K562 (cell line): ENCODE measurements around the gene APOA1. TPM values are rescaled to one million over a fixed set of nuclear protein-coding genes. Genes with fewer than 3 reads are reported as not detected.

ENCODE experiments used
- ATAC-seq: fragments of 200-7000 bp; cut with Tn5 transposase; 3 replicates; pipeline ENCODE4 v1.9.1; 2020; ENCODE audit warnings: moderate library complexity
- BruUV-seq: library from RNA; stranded (reverse); fragments of 400-500 nt; replicated peaks from 2 replicates; lab custom pipeline; 2021; lab: Mats Ljungman, UMichigan
- CTCF ChIA-PET: fragments of 300-600 bp; formaldehyde crosslinking; extraction: SDS; loops from one replicate; lab custom pipeline; 2021; ENCODE audit warnings: low intra/inter-chr PET ratio; lab: Yijun Ruan, JAX
- POLR2A ChIA-PET: fragments of 300-600, 350-650 bp; sonication (Branson Sonifier 250); formaldehyde crosslinking; extraction: SDS; loops from one replicate; lab custom pipeline; 2021; ENCODE audit warnings: antibody characterized with exemption, inconsistent platforms; lab: Yijun Ruan, JAX
- DNase-seq, 4 experiments: peaks; one replicate each; pipeline versions ENCODE4 v3.0.0 to v3.0.0-alpha.2; 2011 to 2018; ENCODE audit warnings: low spot score in 3 of 4, mixed read lengths in 3 of 4; ENCODE audit errors: extremely low read depth in 1 of 4
- FAIRE-seq: peaks from 2 replicates; lab custom pipeline; 2011; peaks lifted over from hg19 to GRCh38; lab: Jason Lieb, UNC
- H2AFZ ChIP-seq: 2 replicates; pipeline ENCODE4 v1.6.0; 2011; ENCODE audit warnings: low read depth, low read length, control low read depth, inconsistent platforms
- H3K27ac ChIP-seq: fragments of 200-600 bp; 3 replicates; pipeline ENCODE4 v1.8.0; 2011; ENCODE audit warnings: low read depth, mild to moderate bottlenecking, control low read depth, inconsistent platforms, low read length, moderate library complexity, mixed read lengths; ENCODE audit errors: extremely low read depth
- H3K27me3 ChIP-seq, 2 experiments: fragments of 300-600 bp in 1 of 2; 2 replicates in 1 of 2; 3 replicates in 1 of 2; pipeline versions ENCODE4 v1.6.0 to v1.8.0; 2011; ENCODE audit warnings: inconsistent platforms in 2 of 2, low read length in 2 of 2, mild to moderate bottlenecking in 1 of 2, mixed read lengths in 1 of 2, moderate library complexity in 1 of 2; ENCODE audit not compliant: control insufficient read depth in 2 of 2, insufficient read depth in 2 of 2
- H3K36me3 ChIP-seq: fragments of 300-600 bp; 3 replicates; pipeline ENCODE4 v1.8.0; 2011; ENCODE audit warnings: mild to moderate bottlenecking, low read length, inconsistent platforms; ENCODE audit not compliant: control insufficient read depth, insufficient read depth
- H3K4me1 ChIP-seq, 2 experiments: fragments of 200-600 bp in 1 of 2; replicated peaks in 1 of 2; 2 replicates in 1 of 2; 3 replicates in 1 of 2; pipeline versions ENCODE4 v1.5.1 to v1.8.0; 2011; ENCODE audit warnings: inconsistent platforms in 2 of 2, low read length in 2 of 2, mild to moderate bottlenecking in 1 of 2, mixed read lengths in 1 of 2, moderate library complexity in 1 of 2; ENCODE audit not compliant: control insufficient read depth in 2 of 2, insufficient read depth in 2 of 2
- H3K4me2 ChIP-seq: 2 replicates; pipeline ENCODE4 v1.6.1; 2011; ENCODE audit warnings: low read length, control low read depth, inconsistent platforms, mixed read lengths; ENCODE audit not compliant: insufficient read depth
- H3K4me3 ChIP-seq: fragments of 200-600 bp; sonication (generic), shearing (Covaris generic); 2 replicates; pipeline ENCODE4 v1.5.1; 2016; ENCODE audit warnings: control low read depth, inconsistent platforms
- H3K79me2 ChIP-seq: fragments of 200-600 bp; 3 replicates; pipeline ENCODE4 v1.8.0; 2011; ENCODE audit warnings: low read length, inconsistent platforms; ENCODE audit not compliant: control insufficient read depth, insufficient read depth
- H3K9ac ChIP-seq, 2 experiments: 2 replicates each; pipeline versions ENCODE4 v1.6.0 to v1.6.1; 2011; ENCODE audit warnings: low read depth in 2 of 2, low read length in 2 of 2, control low read depth in 1 of 2, inconsistent platforms in 1 of 2, mild to moderate bottlenecking in 1 of 2, mixed read lengths in 1 of 2; ENCODE audit not compliant: insufficient read depth in 1 of 2
- H3K9me1 ChIP-seq: one replicate; pipeline ENCODE4 v1.6.0; 2011; ENCODE audit warnings: inconsistent platforms, mild to moderate bottlenecking, low read length, moderate library complexity; ENCODE audit not compliant: control insufficient read depth, insufficient read depth
- H3K9me3 ChIP-seq: replicated peaks from 2 replicates; pipeline ENCODE4 v1.5.1; 2011; ENCODE audit warnings: low read depth, low read length, inconsistent platforms; ENCODE audit not compliant: control insufficient read depth, insufficient read depth
- H4K20me1 ChIP-seq: replicated peaks from 2 replicates; pipeline ENCODE4 v1.6.1; 2011; ENCODE audit warnings: low read length, inconsistent platforms, mixed read lengths; ENCODE audit not compliant: control insufficient read depth, insufficient read depth
- ERF ChIP-seq: fragments of 450-650 bp; formaldehyde crosslinking; IDR thresholded peaks from 2 replicates; pipeline ENCODE4 v1.4.0; 2020; ENCODE audit warnings: mild to moderate bottlenecking, mixed read lengths
- MLLT1 ChIP-seq, 2 experiments: fragments of 450-650 bp; IDR thresholded peaks; 2 replicates each; pipeline ENCODE4 v1.6.1; 2016
- MTA1 ChIP-seq: fragments of 450-650 bp; IDR thresholded peaks from 2 replicates; pipeline ENCODE4 v1.6.1; 2017; ENCODE audit warnings: borderline replicate concordance
- PYGO2 ChIP-seq: fragments of 450-650 bp; IDR thresholded peaks from 2 replicates; pipeline ENCODE4 v1.6.1; 2016; ENCODE audit warnings: mild to moderate bottlenecking, missing genetic modification characterization, moderate library complexity, missing compliant biosample characterization
- RB1 ChIP-seq: fragments of 450-650 bp; IDR thresholded peaks from 2 replicates; pipeline ENCODE4 v1.6.1; 2017; ENCODE audit warnings: low read depth, mild to moderate bottlenecking
- RBM17 ChIP-seq: fragments of 200-400 bp; formaldehyde crosslinking; IDR thresholded peaks from 2 replicates; pipeline ENCODE4 v1.6.1; 2017; ENCODE audit warnings: low read depth, mild to moderate bottlenecking, low read length, borderline replicate concordance
- RHOXF2B ChIP-seq: fragments of 250-450 bp; sonication (Bioruptor Pico); conservative IDR thresholded peaks from 2 replicates; pipeline ENCODE4 v1.5.1; 2021
- SMARCA4 ChIP-seq: fragments of 450-650 bp; IDR thresholded peaks from 2 replicates; pipeline ENCODE4 v1.6.1; 2016
- SRF ChIP-seq, 2 experiments: fragments of 250-450, 450-650 bp in 1 of 2; sonication (Bioruptor Pico) in 1 of 2; sonication (generic) in 1 of 2; formaldehyde crosslinking; IDR thresholded peaks; 2 replicates each; pipeline versions ENCODE4 v1.5.0 to v1.5.1; 2020 to 2022; ENCODE audit warnings: mild to moderate bottlenecking in 1 of 2, missing genetic modification reagents in 1 of 2
- TAF1 ChIP-seq: IDR thresholded peaks from 2 replicates; pipeline ENCODE4 v1.6.1; 2011; ENCODE audit warnings: mild to moderate bottlenecking, low read length, moderate library complexity; ENCODE audit not compliant: insufficient read depth, control insufficient read depth, severe bottlenecking; ENCODE audit errors: extremely low read depth
- TBL1XR1 ChIP-seq, 2 experiments: IDR thresholded peaks; 2 replicates each; pipeline ENCODE4 v1.6.1; 2012; ENCODE audit warnings: improper control_type of control experiment in 2 of 2, low read length in 2 of 2, mild to moderate bottlenecking in 1 of 2
- TFE3 ChIP-seq: fragments of 450-650 bp; formaldehyde crosslinking; IDR thresholded peaks from 2 replicates; pipeline ENCODE4 v1.4.0; 2020; ENCODE audit warnings: mild to moderate bottlenecking, mixed read lengths
- ZNF354B ChIP-seq: fragments of 250-450 bp; sonication (Bioruptor Pico); IDR thresholded peaks from 2 replicates; pipeline ENCODE4 v1.4.0; 2020
- WGBS: fragments of 100-300 bp; shearing (Covaris generic); methylation state at CpG from one replicate; pipeline ENCODE4 v1.1.6; 2016; ENCODE audit warnings: low coverage, mixed read lengths; ENCODE audit not compliant: insufficient coverage; ENCODE audit errors: missing lambda C conversion rate; 5-methylcytosine and 5-hydroxymethylcytosine counted together
- in situ Hi-C: fragments of 300-500 bp; cut with MboI; formaldehyde crosslinking; loops from 4 replicates; pipeline ENCODE4 v1.15.0; 2018; ENCODE audit warnings: inconsistent platforms, mixed read lengths
- intact Hi-C: fragments of 100-400 bp; cut with micrococcal nuclease; formaldehyde crosslinking; loops from 2 replicates; pipeline ENCODE4 v1.14.2; 2022
- polyA plus RNA-seq, 8 experiments: library from polyadenylated mRNA; depleted of rRNA in 4 of 8; stranded (reverse) in 5 of 8; unstranded in 3 of 8; fragments of >200 nt; fragmentation: Nextera tagmentation in 2 of 8; fragmentation: Illumina TruSeq in 1 of 8; extraction: Ambion mirVana in 2 of 8; extraction: Trizol in 1 of 8; gene quantifications; 2 replicates each; pipeline versions ENCODE4 v1.2.1 to v1.2.3, GENCODE V29; 2011 to 2014; ENCODE audit warnings: inconsistent platforms in 1 of 8, missing spikeins in 1 of 8
- total RNA-seq, 7 experiments: library from RNA; depleted of rRNA in 6 of 7; stranded (reverse); fragments of >200 nt in 6 of 7; fragmentation: Illumina TruSeq in 2 of 7; extraction: Trizol in 2 of 7; gene quantifications; 2 replicates each; pipeline versions ENCODE4 v1.2.1 to v1.2.3, GENCODE V29; 2011 to 2021; ENCODE audit warnings: low replicate concordance in 1 of 7

APOA1 gene
- total and polyA plus RNA-seq, 9 of the 15 experiments (the other 6 are each of a cell fraction or from before 2014, with no cell fraction given): 1.8 TPM; not detected in 8

- no peak for FAIRE-seq
- Histone ChIP-seq H3K4me1 (peaks cover 8 to 29% of the 10 kb centered on the region in 2 experiments; a peak in 4 of 5 replicates), H3K9me1 (no peaks in the 10 kb centered on the region), H3K36me3 (no peaks in the 10 kb centered on the region), H3K27me3 (peaks cover 0 to 4% of the 10 kb centered on the region in 2 experiments; a peak in 2 of 5 replicates), H3K4me3 (no peak overlapping the region), H3K9me3 (no peaks in the 10 kb centered on the region), H3K79me2 (no peaks in the 10 kb centered on the region), H2AFZ (no peak overlapping the region), H4K20me1 (no peaks in the 10 kb centered on the region), H3K27ac (no peak overlapping the region), H3K4me2 (no peak overlapping the region), H3K9ac (no peak overlapping the region)
- in situ Hi-C loops: no loop called here
- 36% methylated on average over 5 of the region's 6 CpGs for WGBS
- BruUV-seq: no TSS peak
- TF ChIP-seq ERF (CRISPR knock-in tag) (no peak), TBL1XR1 (IDR thresholded peaks at IDR 0.05; ENCODE audit: low read length in 2 of 2) (no peak), SRF (CRISPR knock-in tag; IDR thresholded peaks at IDR 0.05) (no peak), SMARCA4 (no peak), ZNF354B (CRISPR knock-in tag) (no peak), MLLT1 (IDR thresholded peaks at IDR 0.05) (no peak), TAF1 (no peak), PYGO2 (tag) (no peak), RB1 (no peak), RBM17 (no peak), RHOXF2B (CRISPR knock-in tag) (no peak), TFE3 (CRISPR knock-in tag) (no peak), MTA1 (no peak)
- ChIA-PET POLR2A (no interaction called here), CTCF (no interaction called here)
- ATAC-seq: no peak
- no peak for DNase-seq
- intact Hi-C loops: no loop called here
These were observed 10.0 kb downstream of the APOA1 start for GRCh38 chr11:116827461-116827860.
